Measurements from ENCODE around the gene BAIAP2L1.
A peak's percentile ranks its signal among the peaks of the same experiment; 100 is the strongest.

BAIAP2L1 gene

DNA sequence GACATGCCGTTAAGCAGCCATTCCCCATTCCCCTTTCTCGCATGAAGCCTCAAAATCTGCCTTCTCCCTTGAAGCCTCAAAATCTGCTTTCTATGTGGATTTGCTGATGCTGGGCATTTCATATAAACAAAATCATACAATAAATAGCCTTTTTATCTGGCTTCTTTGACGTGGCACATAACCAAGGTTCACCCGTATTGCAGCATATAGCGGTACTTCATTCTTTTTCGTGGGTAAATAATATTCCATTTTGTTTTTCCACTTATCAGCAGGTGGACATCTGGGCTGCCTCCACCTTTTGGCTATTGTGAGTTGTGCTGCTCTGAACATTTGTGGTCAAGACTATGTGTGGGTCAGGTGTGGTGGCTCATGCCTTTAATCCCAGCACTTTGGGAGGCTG lies 62.4 kb downstream of the BAIAP2L1 start:
- TF ChIP-seq, protein P1, sequence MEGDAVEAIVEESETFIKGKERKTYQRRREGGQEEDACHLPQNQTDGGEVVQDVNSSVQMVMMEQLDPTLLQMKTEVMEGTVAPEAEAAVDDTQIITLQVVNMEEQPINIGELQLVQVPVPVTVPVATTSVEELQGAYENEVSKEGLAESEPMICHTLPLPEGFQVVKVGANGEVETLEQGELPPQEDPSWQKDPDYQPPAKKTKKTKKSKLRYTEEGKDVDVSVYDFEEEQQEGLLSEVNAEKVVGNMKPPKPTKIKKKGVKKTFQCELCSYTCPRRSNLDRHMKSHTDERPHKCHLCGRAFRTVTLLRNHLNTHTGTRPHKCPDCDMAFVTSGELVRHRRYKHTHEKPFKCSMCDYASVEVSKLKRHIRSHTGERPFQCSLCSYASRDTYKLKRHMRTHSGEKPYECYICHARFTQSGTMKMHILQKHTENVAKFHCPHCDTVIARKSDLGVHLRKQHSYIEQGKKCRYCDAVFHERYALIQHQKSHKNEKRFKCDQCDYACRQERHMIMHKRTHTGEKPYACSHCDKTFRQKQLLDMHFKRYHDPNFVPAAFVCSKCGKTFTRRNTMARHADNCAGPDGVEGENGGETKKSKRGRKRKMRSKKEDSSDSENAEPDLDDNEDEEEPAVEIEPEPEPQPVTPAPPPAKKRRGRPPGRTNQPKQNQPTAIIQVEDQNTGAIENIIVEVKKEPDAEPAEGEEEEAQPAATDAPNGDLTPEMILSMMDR (conservative IDR thresholded peaks at IDR 0.05; ENCODE audit: low read depth, low read length): no peak
- DNase-seq (ENCODE audit: low read depth): no peak
- H3K4me3 ChIP-seq (ENCODE audit: low read depth, low read length): no peak overlapping the region

DNA sequence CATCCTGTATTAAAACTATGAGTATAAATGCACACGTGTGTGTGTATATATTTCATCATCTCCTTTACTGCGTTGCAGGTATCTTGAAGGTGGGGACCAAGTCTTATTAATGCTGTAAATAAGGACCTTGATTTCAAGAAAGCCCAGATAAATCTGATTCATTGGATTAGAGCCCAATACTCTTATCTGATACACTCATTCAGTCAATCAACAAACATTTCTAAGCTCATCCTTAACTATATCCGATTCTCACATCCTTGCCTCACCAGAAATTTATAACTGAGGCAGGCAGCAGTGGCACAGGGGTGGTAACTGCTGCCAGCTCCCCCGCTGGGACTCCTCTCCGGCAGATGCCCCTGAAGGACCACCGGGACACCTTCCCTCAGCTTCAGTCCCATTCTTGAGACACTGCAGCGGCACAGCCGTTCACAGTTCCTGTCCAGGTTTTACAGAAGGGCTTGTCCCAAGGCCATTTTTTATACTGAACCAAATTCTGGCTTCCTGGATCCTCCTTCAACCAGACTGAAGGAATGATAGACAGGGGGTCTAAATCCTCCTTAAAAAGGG lies 65.4 kb downstream of the BAIAP2L1 start:
- no peak overlapping the region for H3K4me3 ChIP-seq (ENCODE audit: low read depth, low read length)
- no peak for DNase-seq (ENCODE audit: low read depth)
- TF ChIP-seq, protein P1 (conservative IDR thresholded peaks at IDR 0.05; ENCODE audit: low read depth, low read length): no peak

DNA sequence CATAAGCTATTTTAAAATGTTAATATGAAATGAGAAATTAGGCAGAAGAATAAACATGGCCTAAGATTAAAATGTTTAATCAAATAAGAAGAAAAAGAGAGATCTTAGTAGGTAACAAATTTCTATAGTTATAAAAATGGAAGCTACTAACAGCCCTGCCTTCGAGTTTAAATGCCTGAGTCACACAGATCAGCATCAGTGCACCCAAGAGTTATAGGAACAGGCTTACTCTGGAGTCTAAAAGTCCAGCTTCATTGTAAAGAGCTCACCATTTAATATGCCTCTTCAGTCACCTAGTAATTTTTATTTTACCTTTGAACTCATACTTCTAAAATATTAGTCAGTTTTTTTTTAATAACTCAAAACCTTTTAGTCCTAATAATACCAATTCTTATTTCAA lies 66.8 kb downstream of the BAIAP2L1 start:
- DNase-seq (ENCODE audit: low read depth): no peak
- no peak overlapping the region for H3K4me3 ChIP-seq (ENCODE audit: low read depth, low read length)
- TF ChIP-seq, protein P1 (conservative IDR thresholded peaks at IDR 0.05; ENCODE audit: low read depth, low read length): no peak

DNA sequence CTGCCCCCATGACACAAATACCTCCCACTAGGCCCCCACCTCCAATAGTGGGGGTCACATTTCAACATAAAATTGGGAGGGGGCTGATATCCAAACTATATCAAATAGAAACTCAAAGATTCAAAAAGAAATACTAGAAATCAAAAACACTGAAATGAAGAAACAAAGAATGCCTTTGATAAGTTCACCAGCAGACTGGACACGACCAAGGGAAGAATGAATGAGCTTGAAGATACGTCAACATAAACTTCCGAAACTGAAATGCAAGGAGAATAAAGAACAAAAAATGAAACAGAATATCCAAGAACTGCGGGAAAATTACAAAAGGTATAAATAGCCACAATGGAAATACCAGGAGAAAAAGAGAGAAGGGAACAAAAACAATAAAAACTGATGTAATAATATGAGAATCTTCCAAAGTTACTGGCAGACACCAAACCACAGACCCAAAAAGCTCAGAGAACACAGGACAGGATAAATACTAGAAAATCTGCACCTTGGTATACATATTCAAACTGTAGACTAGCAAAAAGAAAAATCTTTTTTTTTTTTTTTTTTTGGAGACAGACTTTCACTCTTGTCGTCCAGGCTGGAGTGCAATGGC lies 69.9 kb downstream of the BAIAP2L1 start:
- H3K4me3 ChIP-seq (ENCODE audit: low read depth, low read length): no peak overlapping the region
- DNase-seq (ENCODE audit: low read depth): no peak
- TF ChIP-seq, protein P1 (conservative IDR thresholded peaks at IDR 0.05; ENCODE audit: low read depth, low read length): no peak

DNA sequence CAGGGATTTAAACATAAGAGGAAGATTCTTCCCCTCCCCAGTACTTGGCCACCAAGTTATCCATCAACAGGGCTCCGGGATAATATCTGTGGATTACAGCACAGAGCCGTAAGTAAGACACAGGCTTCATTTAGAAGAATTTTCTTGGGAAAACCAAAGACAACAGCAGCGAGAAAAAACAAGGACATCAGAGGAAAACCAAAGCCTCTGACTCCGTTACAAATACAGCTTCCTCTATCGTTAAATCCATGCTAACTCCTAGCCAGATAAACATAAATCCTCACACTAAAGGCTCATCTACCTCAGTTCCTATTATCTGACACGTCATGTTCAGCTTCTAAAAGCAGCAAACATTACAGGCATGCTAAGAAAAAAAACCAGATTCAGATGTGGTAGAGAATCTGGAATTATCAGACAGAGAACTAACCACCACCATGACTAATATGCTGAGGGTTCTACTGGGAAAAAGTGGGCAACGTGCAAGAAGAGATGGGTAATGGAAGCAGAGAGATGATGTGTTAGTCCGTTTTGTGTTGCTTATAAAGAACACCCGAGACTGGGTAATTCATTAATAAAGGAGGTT lies 71.0 kb downstream of the BAIAP2L1 start:
- H3K4me3 ChIP-seq (ENCODE audit: low read depth, low read length): no peak overlapping the region
- peak; percentile 66 for DNase-seq (ENCODE audit: low read depth)
- TF ChIP-seq, protein P1 (conservative IDR thresholded peaks at IDR 0.05; ENCODE audit: low read depth, low read length): no peak

DNA sequence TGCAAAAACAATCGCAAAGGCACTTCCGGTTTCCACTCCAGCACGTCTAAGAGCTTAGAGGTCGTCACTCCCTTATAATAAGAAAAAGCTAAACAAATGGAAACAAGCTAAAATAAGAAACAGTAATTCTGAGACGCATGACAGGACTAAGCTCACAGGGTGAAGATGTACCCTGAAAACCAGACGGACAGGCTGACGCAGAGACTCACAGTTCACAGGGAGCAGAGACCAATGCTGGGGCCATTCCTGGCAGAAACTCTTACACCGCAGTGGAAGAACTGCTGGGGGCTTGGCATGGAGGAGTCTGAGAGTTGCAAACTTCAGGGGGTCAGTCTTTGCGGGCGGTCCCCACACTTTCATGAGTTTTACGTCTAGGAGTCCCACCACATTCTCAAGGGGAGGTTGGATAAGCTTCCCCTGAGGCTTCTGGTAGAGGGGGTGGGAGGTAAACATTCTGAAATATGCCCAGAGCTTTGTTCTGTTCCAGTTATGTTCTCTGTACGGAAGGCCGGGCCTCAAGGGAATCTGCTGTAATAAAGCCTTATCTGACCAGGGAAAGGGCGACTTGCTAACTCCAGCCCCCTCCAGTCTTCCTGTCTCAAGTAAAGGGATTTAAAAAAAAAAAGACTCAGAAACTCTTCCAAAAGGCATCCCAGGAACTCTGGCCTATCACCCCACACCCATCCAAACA lies 71.6 kb downstream of the BAIAP2L1 start:
- TF ChIP-seq, protein P1 (conservative IDR thresholded peaks at IDR 0.05; ENCODE audit: low read depth, low read length): no peak
- no peak overlapping the region for H3K4me3 ChIP-seq (ENCODE audit: low read depth, low read length)
- peak; percentile 84 for DNase-seq (ENCODE audit: low read depth)

Measured in choroid plexus epithelial cell (primary cell).